ENCODE data around the gene SLC19A1. TPM values are rescaled to one million over a fixed set of nuclear protein-coding genes. Genes with fewer than 3 reads are reported as not detected.

Gene SLC19A1
- total and polyA plus RNA-seq, 10 donors = 7.5 to 52.8 (median 32.4) TPM

DNA sequence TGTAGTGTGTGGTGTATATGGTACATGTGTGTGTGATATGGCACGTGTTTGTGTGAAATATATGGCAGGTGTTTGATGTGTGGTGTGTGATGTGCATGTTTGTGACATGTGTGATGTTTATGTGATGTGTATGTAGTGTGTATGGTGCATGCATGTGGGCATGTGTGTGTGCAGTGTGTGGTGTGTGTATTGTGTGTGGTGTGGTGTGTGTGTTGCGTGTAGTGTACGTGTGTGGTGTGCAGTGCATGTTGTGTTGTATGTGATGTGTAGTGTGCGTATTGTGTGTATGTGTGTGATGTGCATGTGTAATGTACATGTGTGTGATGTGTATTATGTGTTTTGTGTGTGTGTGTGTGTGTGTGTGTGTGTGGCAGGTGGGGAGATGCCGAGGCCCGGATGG is 65.7 kb downstream of the SLC19A1 start:
- Histone ChIP-seq H3K9me3 (no peaks in the 10 kb centered on the region), H3K4me3 (no peak overlapping the region), H3K36me3 (peaks cover 0 to 48% (median 10%) of the 10 kb centered on the region in 6 donors), H3K27me3 (replicated peaks in 1 of 7) (no peaks in the 10 kb centered on the region), H3K27ac (peak overlapping the region in 1 of 8 donors; percentile 91), H3K4me1 (peaks cover 14 to 73% (median 37%) of the 10 kb centered on the region in 6 donors)
- intact Hi-C loops (cut with DNase I; ENCODE audit: low total_unique reads) = no loop called here
- 92 to 97% (median 94%) methylated on average over 6 of the region's 6 CpGs for WGBS, 5 donors
- TF ChIP-seq, protein P1, sequence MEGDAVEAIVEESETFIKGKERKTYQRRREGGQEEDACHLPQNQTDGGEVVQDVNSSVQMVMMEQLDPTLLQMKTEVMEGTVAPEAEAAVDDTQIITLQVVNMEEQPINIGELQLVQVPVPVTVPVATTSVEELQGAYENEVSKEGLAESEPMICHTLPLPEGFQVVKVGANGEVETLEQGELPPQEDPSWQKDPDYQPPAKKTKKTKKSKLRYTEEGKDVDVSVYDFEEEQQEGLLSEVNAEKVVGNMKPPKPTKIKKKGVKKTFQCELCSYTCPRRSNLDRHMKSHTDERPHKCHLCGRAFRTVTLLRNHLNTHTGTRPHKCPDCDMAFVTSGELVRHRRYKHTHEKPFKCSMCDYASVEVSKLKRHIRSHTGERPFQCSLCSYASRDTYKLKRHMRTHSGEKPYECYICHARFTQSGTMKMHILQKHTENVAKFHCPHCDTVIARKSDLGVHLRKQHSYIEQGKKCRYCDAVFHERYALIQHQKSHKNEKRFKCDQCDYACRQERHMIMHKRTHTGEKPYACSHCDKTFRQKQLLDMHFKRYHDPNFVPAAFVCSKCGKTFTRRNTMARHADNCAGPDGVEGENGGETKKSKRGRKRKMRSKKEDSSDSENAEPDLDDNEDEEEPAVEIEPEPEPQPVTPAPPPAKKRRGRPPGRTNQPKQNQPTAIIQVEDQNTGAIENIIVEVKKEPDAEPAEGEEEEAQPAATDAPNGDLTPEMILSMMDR (IDR thresholded peaks at IDR 0.05 in 8 of 11, conservative IDR thresholded peaks at IDR 0.05 in 3 of 11) = no peak
- TF ChIP-seq POLR2AphosphoS5 (IDR thresholded peaks at IDR 0.05) (no peak), POLR2A (IDR thresholded peaks at IDR 0.05) (no peak)
- no peak for DNase-seq

DNA sequence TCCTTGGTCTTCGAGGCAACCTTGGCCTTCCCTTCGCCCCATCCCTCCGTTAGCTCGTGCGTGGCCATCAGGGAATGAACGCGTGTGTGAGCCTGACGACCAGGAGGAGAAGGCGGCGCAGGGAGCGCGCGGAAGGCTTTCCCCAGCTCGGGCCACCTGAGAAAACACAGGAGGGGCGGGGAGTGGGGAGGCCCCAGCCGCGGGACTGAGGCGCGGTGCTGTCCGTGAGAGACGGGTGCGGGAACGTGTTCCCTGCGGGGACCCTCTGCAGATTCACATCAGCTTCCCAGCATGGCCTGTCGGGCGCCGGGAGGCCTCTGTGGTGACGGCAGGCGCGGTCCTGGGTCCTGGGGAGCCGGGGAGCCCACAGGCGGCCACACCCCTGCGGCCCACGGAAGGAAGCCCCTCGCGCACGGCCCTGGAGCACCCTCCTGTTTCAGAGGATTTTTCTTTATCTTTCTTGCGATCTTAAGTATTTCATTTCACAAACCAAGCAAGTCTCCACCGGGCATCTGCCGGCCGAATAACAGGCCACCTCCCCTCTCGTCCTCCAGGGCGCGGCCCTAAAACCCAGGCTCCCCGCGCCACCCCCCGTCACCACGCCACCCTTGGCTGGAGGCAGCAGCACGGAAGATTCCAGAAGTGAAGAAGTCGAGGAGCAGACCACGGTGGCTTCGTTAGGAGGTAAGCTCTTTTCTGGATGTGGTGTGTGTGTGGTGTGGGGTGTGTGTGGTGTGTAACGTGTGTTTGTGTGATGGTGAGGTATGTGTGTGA is 66.3 kb downstream of the SLC19A1 start:
- Histone ChIP-seq H3K27me3 (replicated peaks in 1 of 7) (no peaks in the 10 kb centered on the region), H3K27ac (no peak overlapping the region), H3K4me3 (no peak overlapping the region), H3K36me3 (peaks cover 0 to 42% (median 9%) of the 10 kb centered on the region in 6 donors), H3K4me1 (peaks cover 14 to 73% (median 40%) of the 10 kb centered on the region in 6 donors), H3K9me3 (no peaks in the 10 kb centered on the region)
- TF ChIP-seq POLR2AphosphoS5 (IDR thresholded peaks at IDR 0.05) (no peak), POLR2A (IDR thresholded peaks at IDR 0.05) (no peak)
- TF ChIP-seq, protein P1 (IDR thresholded peaks at IDR 0.05 in 8 of 11, conservative IDR thresholded peaks at IDR 0.05 in 3 of 11) = no peak
- intact Hi-C loops (cut with DNase I; ENCODE audit: low total_unique reads) = no loop called here
- no peak for DNase-seq
- 90 to 94% (median 92%) methylated on average over 52 to 53 of the region's 53 CpGs for WGBS, 5 donors

DNA sequence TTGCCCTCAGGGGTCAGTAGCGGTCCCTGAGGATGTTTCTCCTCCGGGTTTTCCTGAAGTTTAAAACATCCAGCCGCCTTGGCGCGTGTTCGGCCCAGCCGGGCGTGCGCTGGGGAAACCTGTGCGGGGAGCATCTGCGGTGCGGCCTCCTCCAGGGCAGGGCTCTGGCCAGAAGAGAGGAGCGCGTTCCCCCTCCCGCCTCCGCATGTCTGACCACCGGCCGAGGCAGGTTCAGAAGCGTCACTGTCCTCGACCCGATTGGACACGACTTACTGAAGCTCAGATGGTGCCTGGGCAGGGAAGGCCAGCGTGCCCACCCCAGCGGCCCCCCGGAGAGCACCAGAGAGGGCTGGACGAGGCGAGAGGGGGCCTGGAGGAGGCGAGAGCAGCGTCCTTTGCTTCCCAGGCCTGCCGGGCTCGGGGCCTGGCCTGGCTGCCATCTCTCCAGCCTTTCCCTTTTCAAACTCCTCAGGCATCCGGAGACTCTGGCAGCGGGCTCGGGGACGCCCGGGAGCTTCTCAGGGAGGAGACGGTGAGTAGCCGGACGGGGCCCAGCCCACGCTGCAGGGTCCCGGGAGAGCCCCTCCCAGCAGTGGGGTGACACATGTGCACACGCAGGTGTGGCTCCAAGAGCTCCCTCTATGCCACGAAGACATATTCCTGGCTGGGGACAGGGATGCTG is 67.1 kb downstream of the SLC19A1 start:
- whole genome bisulfite sequencing, 5 donors = 87 to 98% (median 94%) methylated on average over 33 to 43 of the region's 43 CpGs
- DNase-seq = no peak
- Histone ChIP-seq H3K9me3 (no peaks in the 10 kb centered on the region), H3K27me3 (replicated peaks in 1 of 7) (no peaks in the 10 kb centered on the region), H3K4me1 (peaks cover 14 to 70% (median 42%) of the 10 kb centered on the region in 6 donors), H3K27ac (no peak overlapping the region), H3K4me3 (no peak overlapping the region), H3K36me3 (peaks cover 0 to 33% (median 9%) of the 10 kb centered on the region in 6 donors)
- TF ChIP-seq, protein P1 (IDR thresholded peaks at IDR 0.05 in 8 of 11, conservative IDR thresholded peaks at IDR 0.05 in 3 of 11) = no peak
- no peak for TF ChIP-seq POLR2AphosphoS5 (IDR thresholded peaks at IDR 0.05)
- TF ChIP-seq POLR2A (IDR thresholded peaks at IDR 0.05) = no peak
- intact Hi-C loops (cut with DNase I; ENCODE audit: low total_unique reads) = no loop called here
